WTC11 (cell line): ENCODE measurements around the gene TMEM231.

ENCODE experiments used
- ATF1 ChIP-seq: sonication (generic); formaldehyde crosslinking; IDR thresholded peaks from 2 replicates; pipeline ENCODE4 v1.8.1; 2023; ENCODE audit warnings: mild to moderate bottlenecking, moderate library complexity, missing genetic modification reagents
- CREB1 ChIP-seq: sonication (generic); formaldehyde crosslinking; IDR thresholded peaks from 2 replicates; pipeline ENCODE4 v1.8.0; 2023; ENCODE audit warnings: mild to moderate bottlenecking, missing genetic modification reagents
- FOXJ3 ChIP-seq: sonication (generic); formaldehyde crosslinking; IDR thresholded peaks from 2 replicates; pipeline ENCODE4 v1.9.0; 2021; ENCODE audit warnings: missing genetic modification reagents, mild to moderate bottlenecking, borderline replicate concordance
- ZNF396 ChIP-seq: fragments of 250-450 bp; sonication (Bioruptor Pico); IDR thresholded peaks from 2 replicates; pipeline ENCODE4 v1.8.0; 2021; ENCODE audit warnings: mild to moderate bottlenecking, moderate library complexity, borderline replicate concordance
- ZNF416 ChIP-seq: fragments of 250-450 bp; sonication (Bioruptor Pico); IDR thresholded peaks from 2 replicates; pipeline ENCODE4 v1.9.0; 2021; ENCODE audit warnings: mild to moderate bottlenecking, inconsistent platforms
- ZNF512 ChIP-seq: sonication (generic); formaldehyde crosslinking; IDR thresholded peaks from 2 replicates; pipeline ENCODE4 v1.8.1; 2022; ENCODE audit warnings: missing genetic modification reagents, borderline replicate concordance
- TF ChIP-seq, protein P1 (sequence below): sonication (generic); formaldehyde crosslinking; IDR thresholded peaks from 2 replicates; pipeline ENCODE4 v1.8.0; 2022; ENCODE audit warnings: mild to moderate bottlenecking, missing genetic modification reagents
- TF ChIP-seq, protein P2 (sequence below): fragments of 200-600 bp; IDR thresholded peaks from 2 replicates; pipeline ENCODE4 v1.8.0; 2022; ENCODE audit warnings: antibody characterized with exemption
- TF ChIP-seq, protein P3 (sequence below): sonication (generic); formaldehyde crosslinking; conservative IDR thresholded peaks from 2 replicates; pipeline ENCODE4 v1.8.1; 2023; ENCODE audit warnings: mild to moderate bottlenecking, low read depth, missing genetic modification reagents, moderate library complexity
- TF ChIP-seq, protein P4 (sequence below): sonication (generic); formaldehyde crosslinking; IDR thresholded peaks from 2 replicates; pipeline ENCODE4 v1.8.1; 2022; ENCODE audit warnings: mild to moderate bottlenecking, moderate library complexity, missing genetic modification reagents
- TF ChIP-seq, protein P5 (sequence below): sonication (generic); formaldehyde crosslinking; IDR thresholded peaks from 2 replicates; pipeline ENCODE4 v1.8.1; 2023; ENCODE audit warnings: mild to moderate bottlenecking, missing genetic modification reagents, borderline replicate concordance
- TF ChIP-seq, protein P6 (sequence below): sonication (generic); formaldehyde crosslinking; conservative IDR thresholded peaks from 2 replicates; pipeline ENCODE4 v1.8.1; 2022; ENCODE audit warnings: mild to moderate bottlenecking, missing genetic modification reagents
- TF ChIP-seq, protein P7 (sequence below): sonication (generic); formaldehyde crosslinking; IDR thresholded peaks from 2 replicates; pipeline ENCODE4 v1.8.0; 2022; ENCODE audit warnings: mild to moderate bottlenecking, missing genetic modification reagents
- TF ChIP-seq, protein P8 (sequence below): sonication (generic); formaldehyde crosslinking; IDR thresholded peaks from 2 replicates; pipeline ENCODE4 v1.8.1; 2022; ENCODE audit warnings: low read depth, missing genetic modification reagents, borderline replicate concordance

- TF ChIP-seq, protein P1, sequence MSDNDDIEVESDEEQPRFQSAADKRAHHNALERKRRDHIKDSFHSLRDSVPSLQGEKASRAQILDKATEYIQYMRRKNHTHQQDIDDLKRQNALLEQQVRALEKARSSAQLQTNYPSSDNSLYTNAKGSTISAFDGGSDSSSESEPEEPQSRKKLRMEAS = no peak
- TF ChIP-seq ZNF512 (CRISPR knock-in tag) (no peak), ATF1 (no peak), ZNF396 (no peak), ZNF416 (CRISPR knock-in tag) (no peak), FOXJ3 (CRISPR knock-in tag) (no peak), CREB1 (CRISPR knock-in tag) (no peak)
- TF ChIP-seq, protein P2, sequence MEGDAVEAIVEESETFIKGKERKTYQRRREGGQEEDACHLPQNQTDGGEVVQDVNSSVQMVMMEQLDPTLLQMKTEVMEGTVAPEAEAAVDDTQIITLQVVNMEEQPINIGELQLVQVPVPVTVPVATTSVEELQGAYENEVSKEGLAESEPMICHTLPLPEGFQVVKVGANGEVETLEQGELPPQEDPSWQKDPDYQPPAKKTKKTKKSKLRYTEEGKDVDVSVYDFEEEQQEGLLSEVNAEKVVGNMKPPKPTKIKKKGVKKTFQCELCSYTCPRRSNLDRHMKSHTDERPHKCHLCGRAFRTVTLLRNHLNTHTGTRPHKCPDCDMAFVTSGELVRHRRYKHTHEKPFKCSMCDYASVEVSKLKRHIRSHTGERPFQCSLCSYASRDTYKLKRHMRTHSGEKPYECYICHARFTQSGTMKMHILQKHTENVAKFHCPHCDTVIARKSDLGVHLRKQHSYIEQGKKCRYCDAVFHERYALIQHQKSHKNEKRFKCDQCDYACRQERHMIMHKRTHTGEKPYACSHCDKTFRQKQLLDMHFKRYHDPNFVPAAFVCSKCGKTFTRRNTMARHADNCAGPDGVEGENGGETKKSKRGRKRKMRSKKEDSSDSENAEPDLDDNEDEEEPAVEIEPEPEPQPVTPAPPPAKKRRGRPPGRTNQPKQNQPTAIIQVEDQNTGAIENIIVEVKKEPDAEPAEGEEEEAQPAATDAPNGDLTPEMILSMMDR = no peak
- TF ChIP-seq, protein P3, sequence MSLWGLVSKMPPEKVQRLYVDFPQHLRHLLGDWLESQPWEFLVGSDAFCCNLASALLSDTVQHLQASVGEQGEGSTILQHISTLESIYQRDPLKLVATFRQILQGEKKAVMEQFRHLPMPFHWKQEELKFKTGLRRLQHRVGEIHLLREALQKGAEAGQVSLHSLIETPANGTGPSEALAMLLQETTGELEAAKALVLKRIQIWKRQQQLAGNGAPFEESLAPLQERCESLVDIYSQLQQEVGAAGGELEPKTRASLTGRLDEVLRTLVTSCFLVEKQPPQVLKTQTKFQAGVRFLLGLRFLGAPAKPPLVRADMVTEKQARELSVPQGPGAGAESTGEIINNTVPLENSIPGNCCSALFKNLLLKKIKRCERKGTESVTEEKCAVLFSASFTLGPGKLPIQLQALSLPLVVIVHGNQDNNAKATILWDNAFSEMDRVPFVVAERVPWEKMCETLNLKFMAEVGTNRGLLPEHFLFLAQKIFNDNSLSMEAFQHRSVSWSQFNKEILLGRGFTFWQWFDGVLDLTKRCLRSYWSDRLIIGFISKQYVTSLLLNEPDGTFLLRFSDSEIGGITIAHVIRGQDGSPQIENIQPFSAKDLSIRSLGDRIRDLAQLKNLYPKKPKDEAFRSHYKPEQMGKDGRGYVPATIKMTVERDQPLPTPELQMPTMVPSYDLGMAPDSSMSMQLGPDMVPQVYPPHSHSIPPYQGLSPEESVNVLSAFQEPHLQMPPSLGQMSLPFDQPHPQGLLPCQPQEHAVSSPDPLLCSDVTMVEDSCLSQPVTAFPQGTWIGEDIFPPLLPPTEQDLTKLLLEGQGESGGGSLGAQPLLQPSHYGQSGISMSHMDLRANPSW (CRISPR knock-in tag) = no peak
- TF ChIP-seq, protein P4, sequence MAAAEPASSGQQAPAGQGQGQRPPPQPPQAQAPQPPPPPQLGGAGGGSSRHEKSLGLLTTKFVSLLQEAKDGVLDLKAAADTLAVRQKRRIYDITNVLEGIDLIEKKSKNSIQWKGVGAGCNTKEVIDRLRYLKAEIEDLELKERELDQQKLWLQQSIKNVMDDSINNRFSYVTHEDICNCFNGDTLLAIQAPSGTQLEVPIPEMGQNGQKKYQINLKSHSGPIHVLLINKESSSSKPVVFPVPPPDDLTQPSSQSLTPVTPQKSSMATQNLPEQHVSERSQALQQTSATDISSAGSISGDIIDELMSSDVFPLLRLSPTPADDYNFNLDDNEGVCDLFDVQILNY (CRISPR knock-in tag) = no peak
- TF ChIP-seq, protein P5, sequence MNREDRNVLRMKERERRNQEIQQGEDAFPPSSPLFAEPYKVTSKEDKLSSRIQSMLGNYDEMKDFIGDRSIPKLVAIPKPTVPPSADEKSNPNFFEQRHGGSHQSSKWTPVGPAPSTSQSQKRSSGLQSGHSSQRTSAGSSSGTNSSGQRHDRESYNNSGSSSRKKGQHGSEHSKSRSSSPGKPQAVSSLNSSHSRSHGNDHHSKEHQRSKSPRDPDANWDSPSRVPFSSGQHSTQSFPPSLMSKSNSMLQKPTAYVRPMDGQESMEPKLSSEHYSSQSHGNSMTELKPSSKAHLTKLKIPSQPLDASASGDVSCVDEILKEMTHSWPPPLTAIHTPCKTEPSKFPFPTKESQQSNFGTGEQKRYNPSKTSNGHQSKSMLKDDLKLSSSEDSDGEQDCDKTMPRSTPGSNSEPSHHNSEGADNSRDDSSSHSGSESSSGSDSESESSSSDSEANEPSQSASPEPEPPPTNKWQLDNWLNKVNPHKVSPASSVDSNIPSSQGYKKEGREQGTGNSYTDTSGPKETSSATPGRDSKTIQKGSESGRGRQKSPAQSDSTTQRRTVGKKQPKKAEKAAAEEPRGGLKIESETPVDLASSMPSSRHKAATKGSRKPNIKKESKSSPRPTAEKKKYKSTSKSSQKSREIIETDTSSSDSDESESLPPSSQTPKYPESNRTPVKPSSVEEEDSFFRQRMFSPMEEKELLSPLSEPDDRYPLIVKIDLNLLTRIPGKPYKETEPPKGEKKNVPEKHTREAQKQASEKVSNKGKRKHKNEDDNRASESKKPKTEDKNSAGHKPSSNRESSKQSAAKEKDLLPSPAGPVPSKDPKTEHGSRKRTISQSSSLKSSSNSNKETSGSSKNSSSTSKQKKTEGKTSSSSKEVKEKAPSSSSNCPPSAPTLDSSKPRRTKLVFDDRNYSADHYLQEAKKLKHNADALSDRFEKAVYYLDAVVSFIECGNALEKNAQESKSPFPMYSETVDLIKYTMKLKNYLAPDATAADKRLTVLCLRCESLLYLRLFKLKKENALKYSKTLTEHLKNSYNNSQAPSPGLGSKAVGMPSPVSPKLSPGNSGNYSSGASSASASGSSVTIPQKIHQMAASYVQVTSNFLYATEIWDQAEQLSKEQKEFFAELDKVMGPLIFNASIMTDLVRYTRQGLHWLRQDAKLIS (CRISPR knock-in tag) = no peak
- TF ChIP-seq, protein P6, sequence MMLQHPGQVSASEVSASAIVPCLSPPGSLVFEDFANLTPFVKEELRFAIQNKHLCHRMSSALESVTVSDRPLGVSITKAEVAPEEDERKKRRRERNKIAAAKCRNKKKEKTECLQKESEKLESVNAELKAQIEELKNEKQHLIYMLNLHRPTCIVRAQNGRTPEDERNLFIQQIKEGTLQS (CRISPR knock-in tag) = no peak
- TF ChIP-seq, protein P7, sequence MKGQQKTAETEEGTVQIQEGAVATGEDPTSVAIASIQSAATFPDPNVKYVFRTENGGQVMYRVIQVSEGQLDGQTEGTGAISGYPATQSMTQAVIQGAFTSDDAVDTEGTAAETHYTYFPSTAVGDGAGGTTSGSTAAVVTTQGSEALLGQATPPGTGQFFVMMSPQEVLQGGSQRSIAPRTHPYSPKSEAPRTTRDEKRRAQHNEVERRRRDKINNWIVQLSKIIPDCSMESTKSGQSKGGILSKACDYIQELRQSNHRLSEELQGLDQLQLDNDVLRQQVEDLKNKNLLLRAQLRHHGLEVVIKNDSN (CRISPR knock-in tag) = no peak
- TF ChIP-seq, protein P8, sequence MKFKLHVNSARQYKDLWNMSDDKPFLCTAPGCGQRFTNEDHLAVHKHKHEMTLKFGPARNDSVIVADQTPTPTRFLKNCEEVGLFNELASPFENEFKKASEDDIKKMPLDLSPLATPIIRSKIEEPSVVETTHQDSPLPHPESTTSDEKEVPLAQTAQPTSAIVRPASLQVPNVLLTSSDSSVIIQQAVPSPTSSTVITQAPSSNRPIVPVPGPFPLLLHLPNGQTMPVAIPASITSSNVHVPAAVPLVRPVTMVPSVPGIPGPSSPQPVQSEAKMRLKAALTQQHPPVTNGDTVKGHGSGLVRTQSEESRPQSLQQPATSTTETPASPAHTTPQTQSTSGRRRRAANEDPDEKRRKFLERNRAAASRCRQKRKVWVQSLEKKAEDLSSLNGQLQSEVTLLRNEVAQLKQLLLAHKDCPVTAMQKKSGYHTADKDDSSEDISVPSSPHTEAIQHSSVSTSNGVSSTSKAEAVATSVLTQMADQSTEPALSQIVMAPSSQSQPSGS (CRISPR knock-in tag) = no peak
Observed at GRCh38 chr16:75590920-75591843, 35.1 kb upstream of the TMEM231 start.
